ENCODE data around the gene DRAP1.

The DRAP1 gene

GRCh38 chr11:65965986-65966762 is 46.9 kb downstream of the DRAP1 start:
- no peak for DNase-seq

- no peak for DNase-seq
These were observed 48.2 kb downstream of the DRAP1 start for GRCh38 chr11:65967329-65967934.

GRCh38 chr11:65968600-65969482 is 49.6 kb downstream of the DRAP1 start:
- no peak for DNase-seq

All from NCI-H1694 treated with DMSO at 0.1 percent for 48 hours (cell line).